PC-3 (cell line): ENCODE measurements around the gene RBM10.

ENCODE experiments used
- EZH2 ChIP-seq: fragments of 300-600 bp; sonication (generic); IDR thresholded peaks from one replicate; pipeline ENCODE4 v1.6.1; 2017; ENCODE audit warnings: antibody characterized with exemption, mild to moderate bottlenecking, low read length; ENCODE audit not compliant: unreplicated experiment
- EZH2phosphoT487 ChIP-seq: fragments of 300-600 bp; sonication (generic); IDR thresholded peaks from 2 replicates; pipeline ENCODE4 v1.6.1; 2018; ENCODE audit warnings: mild to moderate bottlenecking, antibody characterized with exemption, low read length, borderline replicate concordance
- TF ChIP-seq, protein P1 (sequence below): fragments of 300-600 bp; sonication (generic); conservative IDR thresholded peaks from 2 replicates; pipeline ENCODE4 v1.5.1; 2017; ENCODE audit warnings: antibody characterized with exemption, low read depth, mild to moderate bottlenecking, low read length

DNA sequence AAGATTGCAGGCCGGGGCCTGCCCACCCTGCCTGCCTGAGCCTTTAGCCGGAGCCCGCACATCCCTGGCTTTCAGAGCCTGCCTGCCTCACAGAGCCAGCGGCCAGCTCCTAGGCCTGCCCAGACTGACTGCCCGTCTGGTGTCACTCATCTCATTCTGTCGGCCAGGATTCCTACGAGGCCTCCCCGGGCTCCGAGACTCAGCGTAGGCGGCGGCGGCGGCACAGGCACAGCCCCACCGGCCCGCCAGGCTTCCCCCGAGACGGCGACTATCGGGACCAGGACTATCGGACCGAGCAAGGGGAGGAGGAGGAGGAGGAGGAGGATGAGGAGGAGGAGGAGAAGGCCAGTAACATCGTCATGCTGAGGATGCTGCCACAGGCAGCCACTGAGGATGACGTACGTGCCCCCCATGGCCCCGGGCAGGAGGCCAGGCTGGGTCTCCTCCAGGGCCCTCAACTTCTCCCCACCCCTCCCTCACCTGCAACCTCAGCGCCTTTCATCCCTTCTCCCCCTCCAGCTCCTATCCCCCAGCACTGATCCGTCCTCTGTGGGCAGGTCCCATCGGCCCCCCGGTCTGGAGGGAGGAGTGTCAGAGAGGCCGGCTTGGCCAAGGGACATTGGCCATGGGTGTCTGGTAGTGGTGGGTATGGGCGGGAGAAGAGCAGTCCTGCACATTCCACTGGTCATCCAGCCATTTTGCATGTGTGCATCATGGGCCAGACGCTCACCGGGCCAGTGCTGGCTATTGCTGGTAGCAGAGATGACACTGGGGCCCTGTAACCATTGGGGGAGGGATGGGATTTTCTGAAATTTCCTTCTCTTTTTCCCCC is 26.1 kb downstream of the RBM10 start:
- TF ChIP-seq, protein P1, sequence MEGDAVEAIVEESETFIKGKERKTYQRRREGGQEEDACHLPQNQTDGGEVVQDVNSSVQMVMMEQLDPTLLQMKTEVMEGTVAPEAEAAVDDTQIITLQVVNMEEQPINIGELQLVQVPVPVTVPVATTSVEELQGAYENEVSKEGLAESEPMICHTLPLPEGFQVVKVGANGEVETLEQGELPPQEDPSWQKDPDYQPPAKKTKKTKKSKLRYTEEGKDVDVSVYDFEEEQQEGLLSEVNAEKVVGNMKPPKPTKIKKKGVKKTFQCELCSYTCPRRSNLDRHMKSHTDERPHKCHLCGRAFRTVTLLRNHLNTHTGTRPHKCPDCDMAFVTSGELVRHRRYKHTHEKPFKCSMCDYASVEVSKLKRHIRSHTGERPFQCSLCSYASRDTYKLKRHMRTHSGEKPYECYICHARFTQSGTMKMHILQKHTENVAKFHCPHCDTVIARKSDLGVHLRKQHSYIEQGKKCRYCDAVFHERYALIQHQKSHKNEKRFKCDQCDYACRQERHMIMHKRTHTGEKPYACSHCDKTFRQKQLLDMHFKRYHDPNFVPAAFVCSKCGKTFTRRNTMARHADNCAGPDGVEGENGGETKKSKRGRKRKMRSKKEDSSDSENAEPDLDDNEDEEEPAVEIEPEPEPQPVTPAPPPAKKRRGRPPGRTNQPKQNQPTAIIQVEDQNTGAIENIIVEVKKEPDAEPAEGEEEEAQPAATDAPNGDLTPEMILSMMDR: no peak
- TF ChIP-seq EZH2 (no peak), EZH2phosphoT487 (no peak)
